Measurements from ENCODE around the gene MAML3. TPM values are rescaled to one million over a fixed set of nuclear protein-coding genes. Genes with fewer than 3 reads are reported as not detected.

MAML3 gene
- total and polyA plus RNA-seq, 9 donors, result 11.1 to 23.8 (median 14.9) TPM

DNA sequence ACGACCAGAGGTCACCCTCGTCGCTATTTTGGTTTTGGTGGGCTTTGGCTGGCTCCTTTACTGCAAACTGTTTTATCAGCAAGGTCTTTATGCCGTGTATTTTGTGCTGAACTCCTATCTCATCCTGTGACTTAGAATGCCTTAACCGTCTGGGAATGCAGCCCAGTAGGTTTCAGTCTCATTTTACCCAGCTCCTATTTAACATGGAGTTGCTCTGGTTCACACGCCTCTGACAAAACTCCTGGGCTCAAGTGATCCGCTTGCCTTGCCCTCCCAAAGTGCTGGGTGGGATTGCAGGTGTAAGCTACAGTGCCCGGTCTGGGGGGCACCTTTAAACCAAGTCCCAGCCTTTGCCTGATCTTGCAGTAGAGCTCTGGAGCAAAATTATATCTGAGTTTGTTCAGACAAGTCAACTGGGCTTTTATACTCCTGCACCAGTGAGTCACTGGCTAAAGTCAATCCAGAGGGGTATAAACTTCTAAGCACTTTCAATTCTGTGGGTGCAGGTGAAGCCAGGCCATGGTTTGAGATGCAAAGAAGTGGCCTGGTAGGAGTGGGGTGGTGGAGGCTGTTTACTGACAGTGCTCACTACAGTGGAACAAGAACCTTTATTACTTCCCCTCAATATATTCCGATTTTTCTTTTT lies 438.1 kb downstream of the MAML3 start:
- intact Hi-C loops (cut with DNase I), result no loop called here

DNA sequence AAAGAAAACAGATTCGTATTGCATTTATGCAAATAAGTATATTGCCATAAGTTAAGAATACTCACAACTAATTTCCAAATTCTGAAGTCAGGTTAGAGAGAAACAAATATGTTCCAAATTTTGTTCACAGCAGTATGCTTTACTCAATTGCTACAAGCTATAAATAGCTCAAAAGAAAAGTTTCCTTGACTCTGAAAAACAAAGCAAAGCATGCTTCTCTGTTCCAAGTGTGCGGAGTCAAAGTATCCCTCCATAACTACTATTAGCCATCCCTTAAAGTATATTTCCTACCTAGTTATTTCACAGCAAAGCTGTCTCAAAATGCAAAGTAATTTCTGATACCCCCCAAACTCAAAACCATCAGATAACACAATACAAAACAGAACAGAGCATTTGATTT lies 441.1 kb downstream of the MAML3 start:
- no peak overlapping the region for H3K27ac ChIP-seq
- intact Hi-C loops (cut with DNase I), result no loop called here
- peaks cover 8% of the 10 kb centered on the region for H3K4me1 ChIP-seq (ENCODE audit: insufficient read depth)
- no peaks in the 10 kb centered on the region for H3K9me3 ChIP-seq
- no peak for TF ChIP-seq POLR2A (IDR thresholded peaks at IDR 0.05)
- TF ChIP-seq, protein P1, sequence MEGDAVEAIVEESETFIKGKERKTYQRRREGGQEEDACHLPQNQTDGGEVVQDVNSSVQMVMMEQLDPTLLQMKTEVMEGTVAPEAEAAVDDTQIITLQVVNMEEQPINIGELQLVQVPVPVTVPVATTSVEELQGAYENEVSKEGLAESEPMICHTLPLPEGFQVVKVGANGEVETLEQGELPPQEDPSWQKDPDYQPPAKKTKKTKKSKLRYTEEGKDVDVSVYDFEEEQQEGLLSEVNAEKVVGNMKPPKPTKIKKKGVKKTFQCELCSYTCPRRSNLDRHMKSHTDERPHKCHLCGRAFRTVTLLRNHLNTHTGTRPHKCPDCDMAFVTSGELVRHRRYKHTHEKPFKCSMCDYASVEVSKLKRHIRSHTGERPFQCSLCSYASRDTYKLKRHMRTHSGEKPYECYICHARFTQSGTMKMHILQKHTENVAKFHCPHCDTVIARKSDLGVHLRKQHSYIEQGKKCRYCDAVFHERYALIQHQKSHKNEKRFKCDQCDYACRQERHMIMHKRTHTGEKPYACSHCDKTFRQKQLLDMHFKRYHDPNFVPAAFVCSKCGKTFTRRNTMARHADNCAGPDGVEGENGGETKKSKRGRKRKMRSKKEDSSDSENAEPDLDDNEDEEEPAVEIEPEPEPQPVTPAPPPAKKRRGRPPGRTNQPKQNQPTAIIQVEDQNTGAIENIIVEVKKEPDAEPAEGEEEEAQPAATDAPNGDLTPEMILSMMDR (IDR thresholded peaks at IDR 0.05), result no peak
- DNase-seq, result no peak
- H3K36me3 ChIP-seq, result no peaks in the 10 kb centered on the region
- no peak overlapping the region for H3K4me3 ChIP-seq
- no peaks in the 10 kb centered on the region for H3K27me3 ChIP-seq
- 46 to 54% (median 52%) methylated on average over 2 of the region's 2 CpGs for WGBS, 3 donors

More for the DNA sequence above, 438.1 kb downstream of the MAML3 start:
- Histone ChIP-seq H3K36me3 (no peaks in the 10 kb centered on the region), H3K9me3 (no peaks in the 10 kb centered on the region), H3K27me3 (no peaks in the 10 kb centered on the region), H3K27ac (no peak overlapping the region), H3K4me3 (no peak overlapping the region), H3K4me1 (ENCODE audit: insufficient read depth) (peaks cover 6% of the 10 kb centered on the region)
- TF ChIP-seq, protein P1 (IDR thresholded peaks at IDR 0.05), result no peak
- TF ChIP-seq EP300 (IDR thresholded peaks at IDR 0.05) (no peak), POLR2A (IDR thresholded peaks at IDR 0.05) (no peak)
- 25 to 32% (median 27%) methylated on average over 9 of the region's 9 CpGs for WGBS, 3 donors
- no peak for DNase-seq

DNA sequence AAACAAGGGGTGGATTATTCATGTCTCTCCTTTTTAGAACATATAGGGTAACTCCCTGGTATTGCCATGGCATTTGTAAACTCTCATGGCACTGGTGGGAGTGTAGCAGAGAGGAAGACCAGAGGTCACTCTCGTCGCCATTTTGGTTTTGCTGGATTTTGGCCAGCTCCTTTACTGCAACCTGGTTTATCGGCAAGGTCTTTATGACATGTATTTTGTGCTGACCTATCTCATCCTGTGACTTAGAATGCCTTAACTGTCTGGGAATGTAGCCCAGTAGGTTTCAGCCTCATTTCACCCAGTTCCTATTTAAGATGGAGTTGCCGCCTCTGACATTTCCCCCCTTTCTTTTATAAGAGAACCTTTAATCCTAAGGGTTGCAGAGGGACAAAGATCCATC lies 442.5 kb downstream of the MAML3 start:
- H3K27ac ChIP-seq, result no peak overlapping the region
- 44 to 53% (median 53%) methylated on average over 4 of the region's 4 CpGs for WGBS, 3 donors

DNA sequence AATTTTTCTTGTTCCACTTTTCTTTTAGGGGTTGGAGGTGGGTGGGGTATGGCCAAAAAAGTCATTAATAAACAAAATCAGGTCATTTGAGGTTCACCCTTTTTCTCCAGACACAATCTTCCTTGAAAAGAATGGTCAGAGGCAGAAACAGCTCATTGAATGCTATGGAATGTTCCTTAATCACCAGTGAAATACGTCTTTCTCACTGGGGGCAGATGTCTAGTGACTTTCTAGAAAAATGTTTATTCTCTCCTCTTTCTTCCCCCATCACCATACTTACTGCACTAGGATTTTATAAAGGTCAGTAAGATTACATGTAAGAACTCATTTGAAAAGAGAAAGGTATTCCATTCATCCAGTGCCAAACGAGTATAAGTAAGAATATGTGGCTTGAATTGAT lies 443.9 kb downstream of the MAML3 start:
- intact Hi-C loops (cut with DNase I), result no loop called here
- no peaks in the 10 kb centered on the region for H3K27me3 ChIP-seq
- H3K4me3 ChIP-seq, result no peak overlapping the region
- WGBS, 3 donors, result 68 to 86% (median 79%) methylated on average over 2 of the region's 2 CpGs
- H3K27ac ChIP-seq, result no peak overlapping the region
- no peaks in the 10 kb centered on the region for H3K36me3 ChIP-seq
- H3K4me1 ChIP-seq (ENCODE audit: insufficient read depth), result peaks cover 5% of the 10 kb centered on the region
- no peaks in the 10 kb centered on the region for H3K9me3 ChIP-seq
- no peak for DNase-seq
- TF ChIP-seq, protein P1 (IDR thresholded peaks at IDR 0.05), result no peak
- TF ChIP-seq EP300 (IDR thresholded peaks at IDR 0.05), result no peak
- TF ChIP-seq POLR2A (IDR thresholded peaks at IDR 0.05), result no peak

More for the DNA sequence above, 442.5 kb downstream of the MAML3 start:
- Histone ChIP-seq H3K4me1 (ENCODE audit: insufficient read depth) (peaks cover 8% of the 10 kb centered on the region), H3K36me3 (no peaks in the 10 kb centered on the region), H3K9me3 (no peaks in the 10 kb centered on the region), H3K4me3 (no peak overlapping the region), H3K27me3 (no peaks in the 10 kb centered on the region)
- TF ChIP-seq EP300 (IDR thresholded peaks at IDR 0.05), result no peak
- TF ChIP-seq POLR2A (IDR thresholded peaks at IDR 0.05), result no peak
- TF ChIP-seq, protein P1 (IDR thresholded peaks at IDR 0.05), result no peak
- intact Hi-C loops (cut with DNase I), result no loop called here
- DNase-seq, result no peak
